HL-60 (cell line): ENCODE measurements around the gene CAST.

Experiments
- GABPA ChIP-seq: IDR thresholded peaks from 2 replicates; pipeline ENCODE4 v1.6.1; 2012; ENCODE audit warnings: low read depth
- SPI1 ChIP-seq: IDR thresholded peaks from 2 replicates; pipeline ENCODE4 v1.6.1; 2012; ENCODE audit warnings: low read depth, mild to moderate bottlenecking, borderline replicate concordance
- TF ChIP-seq, protein P1 (sequence below): IDR thresholded peaks from one replicate; pipeline ENCODE4 v1.5.1; 2011; ENCODE audit warnings: low read length, control low read depth, inconsistent platforms; ENCODE audit not compliant: insufficient read depth

DNA sequence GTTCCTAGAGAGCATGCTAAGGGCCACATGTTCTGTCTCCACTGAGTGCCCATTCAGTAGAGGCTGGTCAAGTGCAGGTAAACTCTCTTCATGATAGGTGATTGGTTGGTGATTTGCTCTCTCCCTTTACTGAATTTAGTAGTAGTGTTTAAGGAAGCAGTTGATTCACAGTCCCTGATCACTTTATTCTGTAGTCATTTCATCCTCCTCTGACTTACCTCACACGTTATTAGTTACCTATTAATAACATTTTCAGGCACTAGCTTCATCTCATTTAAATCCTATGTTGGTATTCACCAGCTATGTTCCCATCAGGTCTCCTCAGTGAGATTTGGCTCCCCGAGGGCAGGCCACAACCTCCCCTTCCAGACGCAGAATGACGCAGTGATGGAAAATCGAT lies 93.7 kb downstream of the CAST start:
- TF ChIP-seq, protein P1, sequence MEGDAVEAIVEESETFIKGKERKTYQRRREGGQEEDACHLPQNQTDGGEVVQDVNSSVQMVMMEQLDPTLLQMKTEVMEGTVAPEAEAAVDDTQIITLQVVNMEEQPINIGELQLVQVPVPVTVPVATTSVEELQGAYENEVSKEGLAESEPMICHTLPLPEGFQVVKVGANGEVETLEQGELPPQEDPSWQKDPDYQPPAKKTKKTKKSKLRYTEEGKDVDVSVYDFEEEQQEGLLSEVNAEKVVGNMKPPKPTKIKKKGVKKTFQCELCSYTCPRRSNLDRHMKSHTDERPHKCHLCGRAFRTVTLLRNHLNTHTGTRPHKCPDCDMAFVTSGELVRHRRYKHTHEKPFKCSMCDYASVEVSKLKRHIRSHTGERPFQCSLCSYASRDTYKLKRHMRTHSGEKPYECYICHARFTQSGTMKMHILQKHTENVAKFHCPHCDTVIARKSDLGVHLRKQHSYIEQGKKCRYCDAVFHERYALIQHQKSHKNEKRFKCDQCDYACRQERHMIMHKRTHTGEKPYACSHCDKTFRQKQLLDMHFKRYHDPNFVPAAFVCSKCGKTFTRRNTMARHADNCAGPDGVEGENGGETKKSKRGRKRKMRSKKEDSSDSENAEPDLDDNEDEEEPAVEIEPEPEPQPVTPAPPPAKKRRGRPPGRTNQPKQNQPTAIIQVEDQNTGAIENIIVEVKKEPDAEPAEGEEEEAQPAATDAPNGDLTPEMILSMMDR, result no peak
- TF ChIP-seq GABPA (no peak), SPI1 (no peak)
